Measurements from ENCODE around the gene MCAM.
A peak's percentile ranks its signal among the peaks of the same experiment; 100 is the strongest.

Gene MCAM, protein sequence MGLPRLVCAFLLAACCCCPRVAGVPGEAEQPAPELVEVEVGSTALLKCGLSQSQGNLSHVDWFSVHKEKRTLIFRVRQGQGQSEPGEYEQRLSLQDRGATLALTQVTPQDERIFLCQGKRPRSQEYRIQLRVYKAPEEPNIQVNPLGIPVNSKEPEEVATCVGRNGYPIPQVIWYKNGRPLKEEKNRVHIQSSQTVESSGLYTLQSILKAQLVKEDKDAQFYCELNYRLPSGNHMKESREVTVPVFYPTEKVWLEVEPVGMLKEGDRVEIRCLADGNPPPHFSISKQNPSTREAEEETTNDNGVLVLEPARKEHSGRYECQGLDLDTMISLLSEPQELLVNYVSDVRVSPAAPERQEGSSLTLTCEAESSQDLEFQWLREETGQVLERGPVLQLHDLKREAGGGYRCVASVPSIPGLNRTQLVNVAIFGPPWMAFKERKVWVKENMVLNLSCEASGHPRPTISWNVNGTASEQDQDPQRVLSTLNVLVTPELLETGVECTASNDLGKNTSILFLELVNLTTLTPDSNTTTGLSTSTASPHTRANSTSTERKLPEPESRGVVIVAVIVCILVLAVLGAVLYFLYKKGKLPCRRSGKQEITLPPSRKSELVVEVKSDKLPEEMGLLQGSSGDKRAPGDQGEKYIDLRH

DNA sequence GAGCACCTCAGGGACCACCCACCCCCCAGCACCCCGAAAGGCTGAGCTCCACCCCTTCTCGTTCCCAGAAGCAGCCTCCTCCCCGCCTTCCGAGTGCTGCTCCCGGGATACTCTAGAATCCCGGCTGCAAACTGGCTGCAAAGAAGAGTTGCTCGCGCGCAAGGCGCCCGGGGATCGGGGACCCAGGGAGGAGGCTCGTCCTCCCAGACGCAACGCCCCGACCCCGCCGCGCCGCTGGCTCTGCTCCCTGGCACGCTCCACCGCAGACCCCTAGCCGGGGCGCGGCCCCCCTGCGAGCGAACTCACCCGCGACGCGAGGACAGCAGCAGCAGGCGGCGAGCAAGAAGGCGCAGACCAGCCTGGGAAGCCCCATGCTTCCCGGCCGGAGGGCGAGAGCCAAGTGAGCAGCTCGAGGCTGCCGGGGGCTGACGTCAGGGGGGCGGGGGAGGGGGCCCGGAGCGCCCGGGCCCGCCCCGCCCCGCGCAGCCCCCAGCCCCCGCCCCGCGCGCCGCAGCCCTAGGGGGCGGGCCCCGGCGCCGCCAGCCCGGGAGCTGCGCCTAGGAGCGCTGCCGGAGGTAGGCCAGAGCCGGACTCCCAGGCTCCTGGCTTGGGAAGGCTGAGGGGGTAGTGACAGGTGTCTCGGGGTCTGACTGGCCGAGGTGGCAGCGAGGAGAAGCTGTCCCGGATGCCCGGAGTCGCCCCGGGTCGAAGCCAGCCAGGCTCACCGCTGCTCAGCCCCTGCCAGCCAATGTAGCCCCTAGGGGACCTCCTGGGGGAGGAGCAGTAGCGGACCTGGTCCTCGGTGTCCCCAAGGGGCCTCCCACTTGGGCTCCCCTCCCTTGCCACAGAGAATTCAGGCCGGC lies at the start of gene MCAM:
Gene MCAM, minus strand, starts transcription at position 402 of the 863 bp plus-strand sequence. Its CDS starts 29 bp downstream, at position 373.
- DNase-seq, result peak; percentile 51

DNA sequence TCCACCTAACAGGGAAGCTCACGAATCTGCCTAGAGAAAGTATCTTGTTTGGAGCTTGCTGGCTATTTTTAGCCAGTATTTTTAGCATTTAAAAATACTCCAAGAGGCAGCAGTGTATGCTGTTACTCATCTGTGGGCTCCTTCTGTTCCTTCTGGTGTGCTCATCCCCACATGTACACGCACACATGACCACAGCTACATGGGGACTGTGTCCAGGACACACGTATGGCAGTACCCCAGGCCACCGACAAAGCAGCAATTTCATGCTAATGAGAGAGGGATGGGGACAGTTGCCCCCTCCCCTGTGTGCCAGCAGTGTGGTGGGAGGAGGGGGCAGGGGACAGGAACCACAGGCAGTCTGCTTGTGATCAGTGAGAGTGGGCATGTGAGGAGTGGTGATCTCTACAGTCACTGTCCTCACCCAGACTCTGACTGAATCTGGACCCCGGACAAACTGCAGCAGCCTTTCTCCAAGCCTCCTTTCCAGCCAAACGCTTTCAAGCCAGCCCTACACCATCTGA lies 48.2 kb upstream of the MCAM start:
- DNase-seq, result no peak

DNA sequence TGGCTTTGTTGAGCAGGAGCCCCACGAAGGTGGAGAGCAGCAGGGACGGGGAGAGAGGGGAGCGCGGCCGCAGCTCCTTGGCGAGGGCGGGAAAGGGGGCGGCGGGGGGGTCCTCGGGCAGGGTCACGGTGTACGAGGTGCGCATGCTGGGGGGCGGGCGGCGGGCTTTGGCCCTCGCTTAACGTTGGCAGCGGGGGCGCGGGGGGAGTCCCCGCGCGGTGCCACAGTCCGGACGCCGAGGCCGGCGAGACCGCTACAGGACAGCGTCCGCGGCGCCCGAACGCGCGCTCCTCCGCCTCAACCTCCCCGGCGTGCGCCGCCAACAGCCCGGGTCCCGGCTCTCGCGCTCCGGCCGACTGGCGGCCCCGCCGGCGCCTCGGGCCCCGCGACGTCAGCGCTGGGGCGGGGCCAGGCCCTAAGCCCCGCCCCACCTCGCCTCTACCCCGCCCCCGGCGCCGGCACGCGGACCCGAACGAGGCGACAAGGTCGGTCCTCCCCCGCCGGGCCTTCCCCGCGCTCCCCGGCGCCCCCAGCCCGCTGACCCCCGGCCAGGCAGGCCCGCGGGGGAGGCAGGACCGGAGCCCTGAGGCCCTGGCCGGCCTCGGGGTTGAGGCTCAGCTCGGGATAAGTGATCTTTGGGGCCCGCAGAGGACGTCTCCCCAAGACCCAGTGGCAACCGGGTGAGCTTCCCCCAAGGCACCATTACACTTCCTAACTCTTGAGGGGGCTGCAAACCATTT lies 47.1 kb upstream of the MCAM start:
- no peak for DNase-seq

DNA sequence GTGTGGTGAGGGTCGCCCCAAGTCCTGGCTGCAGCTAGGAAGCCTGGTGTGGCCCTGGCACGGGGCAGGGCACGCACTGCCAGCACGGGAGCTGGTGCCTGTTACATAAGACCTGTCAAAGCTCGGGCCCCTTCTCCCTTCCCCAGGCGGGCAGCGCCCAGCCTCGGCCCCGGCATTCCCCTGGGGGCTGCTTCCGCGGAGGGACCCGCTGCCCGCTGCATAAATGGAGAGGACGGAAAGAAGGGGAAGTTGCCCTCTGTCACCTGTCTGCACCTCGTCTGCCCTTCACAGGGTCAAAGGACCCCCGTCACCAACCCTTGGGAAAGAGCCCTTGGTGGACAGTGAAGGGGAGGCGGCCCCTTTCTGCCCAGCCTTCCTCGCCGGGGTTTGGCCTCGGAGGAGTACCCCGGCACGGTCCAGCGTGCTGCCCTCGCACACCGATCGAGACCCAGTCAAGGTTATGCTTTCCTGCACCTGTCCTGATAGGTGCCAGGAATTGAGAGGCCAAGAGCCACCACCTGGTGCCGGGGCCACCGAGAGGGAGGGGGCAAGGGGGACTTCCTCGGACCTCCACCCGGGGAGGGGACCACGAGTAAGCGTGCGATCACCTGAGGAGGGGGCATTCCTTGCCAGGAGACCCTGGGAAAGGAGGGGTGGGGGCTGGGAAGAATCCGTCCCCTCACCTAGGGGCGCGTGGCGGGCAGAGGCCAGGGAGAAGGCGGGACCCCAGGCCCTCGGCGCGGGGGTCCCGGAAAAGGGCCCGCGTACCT lies 46.3 kb upstream of the MCAM start:
- DNase-seq, result no peak

DNA sequence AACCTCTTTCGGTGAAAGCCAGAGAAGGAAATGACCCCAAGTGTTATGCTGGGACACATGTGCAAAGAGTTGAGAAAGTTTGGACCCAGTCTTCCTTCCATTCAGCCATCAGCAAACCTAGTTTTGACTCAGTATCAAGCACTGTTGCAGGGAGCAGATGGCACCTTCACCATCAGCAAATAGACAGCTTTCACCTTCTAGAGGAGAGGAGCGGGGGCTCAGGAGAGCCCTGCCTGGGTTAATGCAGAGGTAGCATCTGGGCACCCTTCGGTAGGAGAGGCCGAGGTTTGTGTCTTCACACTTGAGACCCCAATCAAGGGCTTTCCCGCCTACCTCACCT lies 45.8 kb upstream of the MCAM start:
- DNase-seq, result no peak

DNA sequence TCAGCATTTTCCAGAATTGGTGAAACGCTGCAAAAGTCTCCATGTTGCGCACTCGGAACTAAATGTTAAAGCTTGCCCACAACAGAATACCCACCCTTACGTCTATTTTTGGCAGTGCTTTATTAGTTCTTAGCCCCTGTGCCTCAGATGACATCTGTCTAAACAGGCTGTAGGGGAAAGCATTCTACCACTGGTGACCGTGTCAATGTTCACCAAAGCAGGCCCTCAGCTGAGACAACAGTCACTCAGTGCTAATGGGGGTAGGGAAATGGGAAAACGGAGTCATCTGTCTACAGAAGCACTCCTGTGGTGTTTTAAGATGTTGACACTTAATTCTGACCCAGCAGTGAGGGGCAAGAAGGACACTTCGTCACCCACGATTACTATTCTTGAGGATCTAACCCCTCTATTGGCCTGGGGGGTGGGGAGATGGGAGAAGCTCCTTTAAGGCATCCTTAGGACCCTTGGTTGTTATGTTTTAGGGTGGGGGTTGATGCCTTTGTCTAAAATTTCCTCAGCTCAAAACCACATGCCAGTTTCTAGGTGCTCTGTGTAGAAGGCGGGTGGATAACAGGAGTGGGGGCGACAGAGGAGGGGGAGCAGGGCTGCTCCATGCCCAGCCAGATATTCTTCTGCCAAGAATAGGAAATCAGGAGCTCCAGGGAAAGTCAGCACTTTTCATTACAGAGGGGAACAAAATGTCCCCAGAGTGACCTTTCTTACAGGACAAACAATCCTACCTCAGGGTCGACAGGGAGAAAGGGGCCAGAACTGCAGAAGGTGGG lies 45.2 kb upstream of the MCAM start:
- no peak for DNase-seq

DNA sequence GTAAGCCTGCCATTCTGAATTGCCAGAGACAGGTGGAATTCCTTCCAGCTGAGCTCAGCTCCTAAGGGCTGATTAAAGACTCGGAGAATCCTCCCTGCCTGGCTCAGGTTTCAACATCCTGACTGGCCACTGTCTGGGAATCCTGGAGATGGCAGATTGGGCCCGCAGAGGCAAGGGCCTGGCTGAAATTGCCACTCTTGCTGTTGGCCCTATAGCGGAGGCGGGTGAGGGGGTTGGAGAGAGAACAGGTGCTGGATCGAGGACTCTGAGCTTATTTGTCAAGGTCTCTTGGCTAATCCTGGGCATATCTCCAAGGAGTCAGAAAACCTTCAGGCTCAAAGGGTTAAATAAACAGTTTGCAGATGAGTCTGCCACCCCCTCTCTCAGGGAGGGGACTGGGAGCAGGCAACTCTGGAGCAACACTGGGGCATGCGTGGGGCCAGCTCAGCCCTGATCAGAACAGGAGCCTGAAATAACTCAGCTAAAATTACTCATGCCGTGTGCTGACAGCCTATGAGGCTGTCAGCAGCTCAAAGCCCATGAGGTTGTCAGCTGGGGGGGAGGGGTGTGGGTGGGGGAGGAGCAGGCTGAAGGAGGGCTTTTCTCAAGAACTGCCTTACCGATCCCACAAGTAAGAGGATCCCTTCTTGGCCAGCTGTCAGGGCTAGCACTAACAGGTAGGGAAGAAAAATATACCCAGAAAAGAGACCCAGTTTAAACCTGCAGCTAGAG lies 44.3 kb upstream of the MCAM start:
- DNase-seq, result peak; percentile 92

DNA sequence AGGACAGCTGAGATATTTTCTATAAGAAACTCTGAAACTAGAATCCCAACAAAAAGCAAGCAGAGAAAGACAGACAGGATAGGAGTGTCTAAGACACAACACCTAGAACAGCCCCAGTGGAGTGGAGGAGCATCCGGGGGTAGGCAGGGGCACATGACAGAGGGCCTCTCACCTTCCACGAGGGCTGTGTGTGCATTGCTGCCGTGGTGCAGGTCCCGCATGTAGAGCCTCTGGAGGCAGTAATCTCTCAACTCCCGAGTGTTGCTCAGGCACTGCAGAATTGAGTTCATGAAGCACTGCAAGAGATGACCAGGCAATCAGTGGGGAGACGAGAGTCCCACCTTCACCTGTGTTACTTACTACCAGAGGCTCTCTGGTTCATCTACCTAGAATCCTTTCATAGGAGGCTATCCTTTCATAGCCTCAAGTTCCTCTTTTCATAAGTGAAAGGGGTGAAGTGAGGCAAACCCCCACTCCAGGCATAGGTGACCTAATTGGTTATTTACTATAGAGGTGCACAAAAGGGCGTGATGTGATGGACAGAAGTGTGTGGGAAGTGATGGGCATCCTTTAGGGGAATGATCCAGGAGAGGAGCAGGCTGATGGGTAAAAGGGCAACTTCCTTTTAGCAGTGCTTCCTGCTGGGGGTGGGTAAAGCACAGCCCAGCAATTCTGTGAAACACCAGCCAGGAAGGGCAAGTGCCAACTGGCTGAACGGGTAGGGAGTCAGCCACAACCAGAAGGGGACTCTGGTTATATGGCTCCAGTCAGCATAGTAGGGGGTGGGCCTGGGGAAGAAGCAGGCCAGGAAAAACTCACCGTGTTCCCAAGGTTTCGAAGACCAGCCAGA lies 42.7 kb upstream of the MCAM start:
- DNase-seq, result no peak

DNA sequence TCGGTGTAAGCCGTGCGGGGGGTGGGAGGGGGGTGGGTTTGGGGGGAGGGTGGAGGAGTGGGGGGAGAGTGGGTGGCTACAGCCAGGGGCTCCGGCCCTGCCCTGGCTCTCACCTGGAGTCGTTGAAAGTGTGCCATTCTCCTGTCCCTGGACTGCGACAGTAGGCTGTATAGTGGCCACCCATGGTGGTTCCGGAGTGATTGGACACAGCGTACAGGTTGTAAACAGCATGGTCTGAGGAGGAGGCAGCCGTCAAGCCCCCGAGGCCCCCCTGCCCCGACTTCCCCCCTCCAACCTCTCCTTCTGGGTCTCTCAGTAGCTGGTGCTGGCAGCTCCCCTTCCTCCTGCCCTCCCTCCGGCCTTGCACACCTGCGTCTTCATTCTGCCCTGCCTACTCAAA lies 40.1 kb upstream of the MCAM start:
- no peak for DNase-seq

DNA sequence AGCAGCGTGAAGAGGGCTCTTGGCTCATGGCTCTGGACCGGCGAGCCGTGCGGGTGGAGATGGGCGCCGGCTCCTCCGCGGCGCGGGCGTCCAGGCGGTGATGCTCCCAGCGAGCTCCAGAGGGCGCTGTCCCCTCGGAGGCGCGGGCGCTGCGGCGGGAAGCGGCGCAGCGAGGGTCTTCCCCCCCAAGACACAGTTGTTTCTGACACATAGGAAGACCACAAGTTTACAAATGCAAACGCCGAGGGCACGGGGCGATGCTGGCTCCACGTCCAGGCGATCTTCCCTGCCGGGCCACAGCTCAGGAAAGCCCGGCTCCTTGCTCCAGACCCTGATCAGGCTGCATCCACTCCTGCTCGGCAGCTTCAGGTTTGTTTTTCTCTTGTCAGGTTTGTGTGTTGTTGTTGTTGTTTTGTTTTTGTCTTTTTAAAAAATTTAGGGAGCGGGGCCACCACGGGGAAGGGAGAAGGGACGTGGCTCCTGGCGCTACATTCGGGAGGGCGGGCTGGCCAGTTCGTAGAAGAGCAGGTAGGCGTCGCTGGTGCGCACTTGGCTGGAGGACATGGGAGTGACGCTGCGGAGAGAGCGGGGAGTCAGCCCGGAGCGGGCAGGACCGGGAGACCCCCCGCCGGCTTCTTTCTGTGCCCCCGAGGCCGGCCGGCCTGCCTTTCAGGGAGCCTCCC lies 39.6 kb upstream of the MCAM start:
- peak; percentile 74 for DNase-seq

DNA sequence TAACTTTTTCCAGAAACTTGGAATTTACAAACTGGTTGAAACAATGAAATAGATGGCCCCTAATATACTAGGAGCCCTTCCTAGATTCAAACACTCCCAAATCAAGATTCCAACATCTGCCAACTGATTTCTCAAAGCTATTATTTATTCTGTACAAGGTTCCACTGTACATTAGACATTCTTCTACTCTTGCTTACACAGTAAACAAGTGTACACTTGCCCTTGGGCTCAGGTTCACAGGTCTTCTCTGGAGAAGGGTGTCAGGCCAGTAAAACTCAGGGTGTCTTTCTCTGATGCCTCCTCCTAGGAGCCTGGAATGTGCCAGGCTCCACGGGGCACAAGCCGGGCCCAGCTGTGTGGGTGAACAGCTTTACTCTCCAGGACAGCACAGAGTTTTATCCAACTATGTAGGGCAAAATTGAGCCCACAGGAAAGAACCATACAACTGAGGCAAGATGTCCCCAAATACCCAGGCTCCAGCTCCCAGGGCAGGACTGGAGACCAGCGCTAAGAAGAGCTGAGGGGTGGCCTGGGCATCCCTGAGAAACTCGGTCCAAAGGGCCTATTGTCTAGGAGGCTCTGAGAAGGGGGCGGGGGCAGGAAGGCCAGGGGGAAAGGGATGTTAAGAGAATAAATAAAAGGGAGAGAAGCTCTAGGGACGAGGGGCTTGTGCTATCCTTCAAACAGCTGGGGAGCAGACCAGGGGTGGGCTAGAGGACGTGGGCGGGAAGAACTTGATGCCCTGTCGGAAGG lies 38.3 kb upstream of the MCAM start:
- no peak for DNase-seq

DNA sequence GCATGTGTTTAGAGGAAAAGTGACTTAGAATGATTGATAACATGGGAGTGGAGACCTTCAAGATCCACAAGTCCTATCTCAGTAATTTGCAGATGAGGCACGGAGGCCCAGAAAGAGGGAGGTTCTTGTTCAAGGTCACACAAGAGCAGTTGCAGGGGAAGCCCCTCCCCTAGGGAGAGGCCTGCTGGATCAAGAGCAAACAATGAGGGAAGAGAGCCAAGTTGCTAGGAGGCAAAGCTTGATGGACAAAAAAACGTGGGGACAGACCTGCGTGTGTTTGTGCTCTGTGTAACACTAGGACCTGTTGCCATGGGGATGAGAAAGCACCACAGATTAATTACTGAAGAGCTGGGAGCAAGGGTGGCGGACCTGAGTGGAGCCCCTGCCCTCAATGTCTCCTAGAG lies 35.9 kb upstream of the MCAM start:
- DNase-seq, result peak; percentile 92

DNA sequence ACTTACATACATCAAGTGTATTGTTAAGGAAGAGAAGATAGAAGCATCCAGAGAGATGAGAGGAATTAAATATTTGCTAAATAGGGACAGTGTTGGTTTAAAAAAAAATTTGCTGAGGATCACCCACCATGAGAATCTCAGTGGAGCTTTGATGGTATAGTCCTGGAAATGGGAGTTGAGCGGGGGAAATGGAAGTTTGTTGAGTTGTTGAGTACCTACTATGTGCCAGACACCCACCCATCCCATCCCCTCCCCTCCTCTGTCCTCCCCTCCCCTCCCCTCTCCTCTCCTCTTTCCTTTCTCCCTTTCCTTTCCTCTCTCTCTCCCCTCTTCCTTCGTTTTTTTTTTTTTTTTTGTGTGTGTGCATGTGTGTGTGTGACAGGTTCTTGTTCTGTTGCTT lies 34.3 kb upstream of the MCAM start:
- DNase-seq, result no peak

DNA sequence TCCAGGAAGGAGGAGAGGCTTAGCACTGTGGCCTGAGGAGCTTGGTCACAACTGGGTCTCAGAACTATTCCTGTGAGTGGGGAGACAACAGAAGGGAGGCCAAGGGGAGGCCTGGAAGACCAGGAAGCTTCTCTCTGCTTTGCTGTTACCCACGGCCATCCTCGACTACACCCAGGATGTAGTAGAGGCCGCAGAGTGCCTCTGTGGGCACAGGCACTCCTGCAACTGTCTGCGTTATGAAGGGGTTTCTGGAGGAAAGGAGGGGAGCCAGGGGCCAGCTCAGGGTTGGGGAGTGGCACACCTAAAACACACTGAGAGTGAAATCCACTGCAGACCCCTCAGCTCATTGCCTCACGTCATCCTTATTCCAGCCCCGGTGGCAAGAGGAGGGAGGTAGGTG lies 33.4 kb upstream of the MCAM start:
- no peak for DNase-seq

DNA sequence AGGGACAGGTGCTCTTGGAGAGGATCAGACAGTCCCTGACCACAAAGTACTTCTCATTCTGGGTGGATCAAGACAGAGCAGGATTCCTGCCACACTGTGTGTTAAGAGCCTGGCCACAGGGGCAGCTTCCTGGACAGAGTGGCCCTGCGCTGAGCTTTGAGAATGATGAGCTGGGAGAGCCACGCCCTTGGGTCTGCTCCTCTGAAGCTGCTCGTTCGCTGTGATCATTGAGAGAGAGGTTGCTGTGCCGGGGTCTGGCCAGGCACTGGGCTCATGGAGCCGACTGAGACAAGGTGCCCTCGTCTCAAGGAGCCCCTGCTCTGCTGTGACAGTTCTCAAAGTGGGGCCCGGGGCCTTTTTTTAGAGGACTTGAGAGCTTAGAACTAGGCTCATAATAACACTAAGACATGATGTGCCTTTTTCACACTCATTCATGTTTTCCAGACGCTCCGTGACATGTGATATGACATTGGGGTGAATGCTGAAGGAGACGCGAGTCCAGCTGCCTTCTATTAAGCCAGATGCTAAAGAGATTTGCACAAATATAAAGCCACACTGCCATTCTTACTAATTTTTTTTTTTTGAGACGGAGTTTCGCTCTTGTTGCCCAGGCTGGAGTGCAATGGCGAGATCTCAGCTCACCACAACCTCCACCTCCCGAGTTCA lies 31.1 kb upstream of the MCAM start:
- no peak for DNase-seq

DNA sequence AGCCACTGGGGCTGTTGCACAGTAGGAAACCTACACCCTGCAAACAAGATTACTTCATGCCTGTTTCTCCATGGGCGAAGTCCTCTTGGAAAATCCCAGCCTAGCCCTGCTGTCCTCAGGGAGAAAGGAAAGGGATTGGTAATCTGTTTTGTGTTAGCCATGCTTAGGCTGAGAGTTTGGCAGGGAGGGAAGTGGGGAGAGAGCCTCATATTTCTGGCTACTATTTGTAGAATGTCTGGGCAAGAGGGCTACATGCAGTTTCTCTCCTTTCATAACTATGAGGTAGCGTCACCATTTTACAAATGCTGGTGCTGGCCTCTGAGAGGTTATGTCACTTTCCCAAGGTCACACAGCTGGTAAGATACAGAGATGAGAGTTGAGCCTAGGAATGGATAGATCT lies 30.3 kb upstream of the MCAM start:
- DNase-seq, result no peak

DNA sequence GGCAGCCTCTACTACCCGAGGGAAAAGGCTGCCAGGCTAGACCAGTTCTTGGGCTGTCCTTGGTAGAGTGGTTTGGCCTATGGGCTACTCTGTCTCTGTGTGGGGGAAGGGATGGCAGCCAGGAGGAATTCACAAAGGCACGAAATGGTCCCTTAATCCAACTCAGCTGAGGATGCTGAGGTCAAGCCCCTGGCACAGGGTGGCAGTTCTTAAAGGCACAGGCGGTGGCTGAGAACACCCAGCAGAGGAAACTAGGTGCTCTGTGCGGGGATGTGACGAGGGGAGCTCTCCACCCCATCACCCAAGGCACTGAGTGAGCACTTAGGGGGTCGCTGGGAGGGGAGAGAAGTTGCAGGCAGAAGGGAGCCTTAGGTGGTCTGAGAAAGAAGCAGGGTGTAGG lies 29.7 kb upstream of the MCAM start, which contains the start of gene MFRP:
Gene MFRP, minus strand, starts transcription at position 101 of the 400 bp plus-strand sequence. CDS start 192 bp downstream, outside the sequence.
- no peak for DNase-seq
